HepG2 (cell line): Measurements from ENCODE around the gene DYNC2LI1. TPM values are rescaled to one million over a fixed set of nuclear protein-coding genes. Genes with fewer than 3 reads are reported as not detected.

Experiments
- AHR ChIP-seq: IDR thresholded peaks from 2 replicates; pipeline ENCODE4 v1.6.1; 2018; ENCODE audit warnings: missing genetic modification reagents, missing compliant biosample characterization
- CBFB ChIP-seq: sonication (generic); formaldehyde crosslinking; IDR thresholded peaks from 2 replicates; pipeline ENCODE4 v1.4.0; 2020; ENCODE audit warnings: missing genetic modification reagents
- ELF3 ChIP-seq: IDR thresholded peaks from 2 replicates; pipeline ENCODE4 v1.6.1; 2016; ENCODE audit warnings: missing genetic modification reagents, missing compliant biosample characterization
- HMG20B ChIP-seq: conservative IDR thresholded peaks from 2 replicates; pipeline ENCODE4 v1.6.1; 2016; ENCODE audit warnings: missing genetic modification reagents, missing compliant biosample characterization
- HMGXB4 ChIP-seq, 2 experiments: sonication (generic) in 1 of 2; formaldehyde crosslinking in 1 of 2; IDR thresholded peaks; 2 replicates each; pipeline versions ENCODE4 v1.4.0 to v1.6.1; 2018 to 2020; ENCODE audit warnings: missing genetic modification reagents in 2 of 2, borderline replicate concordance in 1 of 2, low read depth in 1 of 2, mild to moderate bottlenecking in 1 of 2, missing biosample characterization in 1 of 2
- KMT2B ChIP-seq: IDR thresholded peaks from 2 replicates; pipeline ENCODE4 v1.6.1; 2016; ENCODE audit warnings: missing genetic modification reagents, missing compliant biosample characterization
- PPARG ChIP-seq: conservative IDR thresholded peaks from 2 replicates; pipeline ENCODE4 v1.6.1; 2016; ENCODE audit warnings: missing biosample characterization, missing genetic modification reagents
- THAP7 ChIP-seq: sonication (generic); formaldehyde crosslinking; IDR thresholded peaks from 2 replicates; pipeline ENCODE4 v1.8.1; 2023; ENCODE audit warnings: mild to moderate bottlenecking, missing genetic modification reagents
- TOE1 ChIP-seq: sonication (generic); formaldehyde crosslinking; IDR thresholded peaks from 2 replicates; pipeline ENCODE4 v1.4.0; 2020; ENCODE audit warnings: mild to moderate bottlenecking, missing genetic modification reagents
- U2AF2 ChIP-seq: fragments of 200-400 bp; formaldehyde crosslinking; IDR thresholded peaks from 2 replicates; pipeline ENCODE4 v1.6.1; 2017; ENCODE audit warnings: low read depth, mild to moderate bottlenecking, low read length
- ZBTB3 ChIP-seq: sonication (generic); formaldehyde crosslinking; IDR thresholded peaks from 2 replicates; pipeline ENCODE4 v1.4.0; 2020; ENCODE audit warnings: low read depth, mild to moderate bottlenecking, moderate library complexity, missing genetic modification reagents, borderline replicate concordance
- ZBTB34 ChIP-seq: sonication (generic); formaldehyde crosslinking; IDR thresholded peaks from 2 replicates; pipeline ENCODE4 v1.8.0; 2022; ENCODE audit warnings: mild to moderate bottlenecking, missing genetic modification reagents
- ZKSCAN5 ChIP-seq: sonication (generic); formaldehyde crosslinking; IDR thresholded peaks from 2 replicates; pipeline ENCODE4 v1.5.1; 2020; ENCODE audit warnings: mild to moderate bottlenecking, missing genetic modification reagents
- ZNF10 ChIP-seq: sonication (generic); formaldehyde crosslinking; IDR thresholded peaks from 2 replicates; pipeline ENCODE4 v1.4.0; 2020; ENCODE audit warnings: mild to moderate bottlenecking, low read depth, missing genetic modification reagents, borderline replicate concordance
- ZNF101 ChIP-seq: sonication (generic); formaldehyde crosslinking; IDR thresholded peaks from 2 replicates; pipeline ENCODE4 v1.4.0; 2020; ENCODE audit warnings: mild to moderate bottlenecking, low read depth, missing genetic modification reagents, borderline replicate concordance
- ZNF550 ChIP-seq: sonication (generic); formaldehyde crosslinking; IDR thresholded peaks from 2 replicates; pipeline ENCODE4 v1.4.0; 2020; ENCODE audit warnings: mild to moderate bottlenecking, missing genetic modification reagents, borderline replicate concordance
- ZNF775 ChIP-seq: sonication (generic); formaldehyde crosslinking; IDR thresholded peaks from 2 replicates; pipeline ENCODE4 v1.4.0; 2020; ENCODE audit warnings: missing genetic modification reagents, mild to moderate bottlenecking, moderate library complexity, borderline replicate concordance
- ZNF780A ChIP-seq: sonication (generic); formaldehyde crosslinking; IDR thresholded peaks from 2 replicates; pipeline ENCODE4 v1.8.0; 2022; ENCODE audit warnings: mild to moderate bottlenecking, missing genetic modification reagents, moderate library complexity
- polyA plus RNA-seq, 8 experiments: library from polyadenylated mRNA; depleted of rRNA in 3 of 8; stranded (reverse) in 7 of 8; unstranded in 1 of 8; fragments of >200 nt; fragmentation: Illumina TruSeq in 4 of 8; extraction: Trizol in 4 of 8; gene quantifications; 2 replicates each; pipeline versions ENCODE4 v1.2.1 to v1.2.3, GENCODE V29; 2011 to 2016; ENCODE audit warnings: low read depth in 4 of 8, missing spikeins in 1 of 8, mixed read lengths in 1 of 8; ENCODE audit not compliant: insufficient read depth in 1 of 8
- total RNA-seq, 5 experiments: library from RNA; depleted of rRNA; stranded (reverse); fragments of >200 nt; fragmentation: Illumina TruSeq; extraction: Trizol; gene quantifications; 2 replicates each; pipeline ENCODE4 v1.2.3, GENCODE V29; 2016; ENCODE audit warnings: low read depth in 1 of 5
- TF ChIP-seq, protein P1 (sequence below): sonication (generic); formaldehyde crosslinking; IDR thresholded peaks from 2 replicates; pipeline ENCODE4 v1.4.0; 2020; ENCODE audit warnings: missing genetic modification reagents
- TF ChIP-seq, protein P2 (sequence below): sonication (generic); formaldehyde crosslinking; IDR thresholded peaks from 2 replicates; pipeline ENCODE4 v1.9.0; 2022; ENCODE audit warnings: missing genetic modification reagents, mild to moderate bottlenecking, borderline replicate concordance
- TF ChIP-seq, protein P3 (sequence below): sonication (generic); formaldehyde crosslinking; IDR thresholded peaks from 2 replicates; pipeline ENCODE4 v1.4.0; 2020; ENCODE audit warnings: mild to moderate bottlenecking, missing genetic modification reagents

The DYNC2LI1 gene
- total and polyA plus RNA-seq, 2 of the 13 experiments (the other 11 are each of a cell fraction or from before 2014, with no cell fraction given): 16.9 to 23.2 TPM

DNA sequence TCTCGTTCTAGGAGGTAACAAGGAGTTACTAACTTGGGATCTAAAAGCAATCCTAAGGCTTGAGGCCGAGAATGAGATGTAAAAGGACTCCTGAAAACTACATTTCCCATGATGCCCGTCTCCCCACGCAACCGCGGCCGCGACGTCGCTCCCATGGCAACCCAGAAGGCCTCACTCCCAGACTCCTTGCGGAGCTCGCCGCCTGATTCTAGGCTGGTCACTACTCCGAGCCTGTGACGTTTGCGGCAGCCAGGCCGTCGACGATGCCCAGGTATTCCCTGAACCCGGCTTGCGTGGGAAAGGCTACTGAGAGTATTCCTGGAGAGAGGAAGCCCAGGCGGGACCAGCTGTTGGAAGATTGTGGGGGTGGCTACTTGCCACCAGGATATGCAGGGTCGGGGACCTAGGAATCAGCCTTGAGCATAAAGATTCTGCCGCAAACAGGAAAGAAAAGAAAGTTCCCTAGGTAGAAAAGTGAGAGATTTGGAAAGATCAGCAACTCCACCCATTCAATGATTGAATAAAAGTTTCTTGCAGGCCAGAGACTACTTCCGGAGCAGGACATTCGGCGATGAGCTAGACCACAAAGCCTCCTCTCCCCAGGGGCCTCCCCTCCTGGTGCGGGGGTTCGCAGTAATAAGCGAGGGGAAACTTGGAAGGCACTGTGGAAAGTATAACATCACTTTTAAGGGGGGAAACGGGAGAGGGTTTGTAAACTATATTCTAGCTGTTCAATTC is at the start of gene DYNC2LI1 (continued):
- TF ChIP-seq, protein P1, sequence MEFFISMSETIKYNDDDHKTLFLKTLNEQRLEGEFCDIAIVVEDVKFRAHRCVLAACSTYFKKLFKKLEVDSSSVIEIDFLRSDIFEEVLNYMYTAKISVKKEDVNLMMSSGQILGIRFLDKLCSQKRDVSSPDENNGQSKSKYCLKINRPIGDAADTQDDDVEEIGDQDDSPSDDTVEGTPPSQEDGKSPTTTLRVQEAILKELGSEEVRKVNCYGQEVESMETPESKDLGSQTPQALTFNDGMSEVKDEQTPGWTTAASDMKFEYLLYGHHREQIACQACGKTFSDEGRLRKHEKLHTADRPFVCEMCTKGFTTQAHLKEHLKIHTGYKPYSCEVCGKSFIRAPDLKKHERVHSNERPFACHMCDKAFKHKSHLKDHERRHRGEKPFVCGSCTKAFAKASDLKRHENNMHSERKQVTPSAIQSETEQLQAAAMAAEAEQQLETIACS: no peak
- TF ChIP-seq HMG20B (CRISPR knock-in tag) (no peak), ZKSCAN5 (CRISPR knock-in tag) (no peak), U2AF2 (peak; percentile 99), AHR (CRISPR knock-in tag) (no peak), ZNF775 (no peak), ZNF101 (CRISPR knock-in tag) (no peak), KMT2B (peak; percentile 91), ZNF10 (CRISPR knock-in tag) (no peak), CBFB (CRISPR knock-in tag) (peak; percentile 77; the same call in 1 of the 2 replicates), HMGXB4 (CRISPR knock-in tag; IDR thresholded peaks at IDR 0.05; ENCODE audit: borderline replicate concordance in 1 of 2, low read depth in 1 of 2) (peak in 1 of 2 experiments; percentile 64; a peak in 3 of 4 replicates), PPARG (CRISPR knock-in tag) (0 out of 2 replicates have a peak, but pooled peaks have one; percentile 38), ZNF780A (CRISPR knock-in tag) (no peak), ZBTB3 (CRISPR knock-in tag) (no peak), THAP7 (CRISPR knock-in tag) (no peak; the same call in 1 of the 2 replicates), ELF3 (CRISPR knock-in tag) (peak; percentile 41; the same call in 1 of the 2 replicates), ZBTB34 (CRISPR knock-in tag) (no peak), ZNF550 (CRISPR knock-in tag) (no peak), TOE1 (CRISPR knock-in tag) (peak; percentile 53; the same call in 1 of the 2 replicates)
- TF ChIP-seq, protein P2, sequence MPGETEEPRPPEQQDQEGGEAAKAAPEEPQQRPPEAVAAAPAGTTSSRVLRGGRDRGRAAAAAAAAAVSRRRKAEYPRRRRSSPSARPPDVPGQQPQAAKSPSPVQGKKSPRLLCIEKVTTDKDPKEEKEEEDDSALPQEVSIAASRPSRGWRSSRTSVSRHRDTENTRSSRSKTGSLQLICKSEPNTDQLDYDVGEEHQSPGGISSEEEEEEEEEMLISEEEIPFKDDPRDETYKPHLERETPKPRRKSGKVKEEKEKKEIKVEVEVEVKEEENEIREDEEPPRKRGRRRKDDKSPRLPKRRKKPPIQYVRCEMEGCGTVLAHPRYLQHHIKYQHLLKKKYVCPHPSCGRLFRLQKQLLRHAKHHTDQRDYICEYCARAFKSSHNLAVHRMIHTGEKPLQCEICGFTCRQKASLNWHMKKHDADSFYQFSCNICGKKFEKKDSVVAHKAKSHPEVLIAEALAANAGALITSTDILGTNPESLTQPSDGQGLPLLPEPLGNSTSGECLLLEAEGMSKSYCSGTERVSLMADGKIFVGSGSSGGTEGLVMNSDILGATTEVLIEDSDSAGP (CRISPR knock-in tag): peak; percentile 89; the same call in 1 of the 2 replicates
- TF ChIP-seq, protein P3, sequence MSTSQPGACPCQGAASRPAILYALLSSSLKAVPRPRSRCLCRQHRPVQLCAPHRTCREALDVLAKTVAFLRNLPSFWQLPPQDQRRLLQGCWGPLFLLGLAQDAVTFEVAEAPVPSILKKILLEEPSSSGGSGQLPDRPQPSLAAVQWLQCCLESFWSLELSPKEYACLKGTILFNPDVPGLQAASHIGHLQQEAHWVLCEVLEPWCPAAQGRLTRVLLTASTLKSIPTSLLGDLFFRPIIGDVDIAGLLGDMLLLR (CRISPR knock-in tag): no peak
